ENCODE data around the gene LINC00237.

DNA sequence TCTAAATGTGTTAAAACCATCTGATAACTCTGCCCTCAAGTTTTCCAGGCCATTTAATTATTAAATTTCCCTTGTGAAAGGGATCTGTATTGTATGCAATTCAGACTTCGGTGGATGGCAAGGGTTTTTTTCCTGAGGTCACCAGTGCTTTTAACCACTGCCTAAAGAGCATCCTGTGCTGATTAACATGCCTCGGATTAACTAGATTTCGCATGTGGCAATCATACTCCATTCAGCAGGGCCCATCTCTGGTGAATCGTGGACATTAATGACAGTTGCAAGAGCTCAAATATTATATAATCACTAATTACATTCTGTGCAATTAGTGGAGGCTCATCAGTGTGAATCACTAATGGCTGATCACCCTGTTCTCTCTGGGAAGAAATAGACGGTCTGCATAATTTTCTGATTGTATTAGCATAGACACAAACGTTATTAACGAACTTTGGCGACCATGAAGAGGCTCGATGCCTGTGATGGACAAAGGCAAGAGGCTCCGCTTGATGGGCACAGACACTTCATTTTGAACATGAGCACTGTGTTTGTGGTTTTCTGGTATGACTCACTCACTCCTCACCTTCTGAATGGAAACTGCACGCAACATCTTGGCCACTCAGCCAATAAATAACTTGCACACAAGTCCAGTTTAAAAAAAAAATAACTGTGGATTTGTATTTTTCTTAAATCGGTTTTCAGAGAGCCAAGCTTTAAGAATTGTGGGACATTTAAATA, 31.4 kb downstream of the LINC00237 start:
- TF ChIP-seq POLR2A (IDR thresholded peaks at IDR 0.05) (no peak), EP300 (IDR thresholded peaks at IDR 0.05) (no peak)
- TF ChIP-seq, protein P1, sequence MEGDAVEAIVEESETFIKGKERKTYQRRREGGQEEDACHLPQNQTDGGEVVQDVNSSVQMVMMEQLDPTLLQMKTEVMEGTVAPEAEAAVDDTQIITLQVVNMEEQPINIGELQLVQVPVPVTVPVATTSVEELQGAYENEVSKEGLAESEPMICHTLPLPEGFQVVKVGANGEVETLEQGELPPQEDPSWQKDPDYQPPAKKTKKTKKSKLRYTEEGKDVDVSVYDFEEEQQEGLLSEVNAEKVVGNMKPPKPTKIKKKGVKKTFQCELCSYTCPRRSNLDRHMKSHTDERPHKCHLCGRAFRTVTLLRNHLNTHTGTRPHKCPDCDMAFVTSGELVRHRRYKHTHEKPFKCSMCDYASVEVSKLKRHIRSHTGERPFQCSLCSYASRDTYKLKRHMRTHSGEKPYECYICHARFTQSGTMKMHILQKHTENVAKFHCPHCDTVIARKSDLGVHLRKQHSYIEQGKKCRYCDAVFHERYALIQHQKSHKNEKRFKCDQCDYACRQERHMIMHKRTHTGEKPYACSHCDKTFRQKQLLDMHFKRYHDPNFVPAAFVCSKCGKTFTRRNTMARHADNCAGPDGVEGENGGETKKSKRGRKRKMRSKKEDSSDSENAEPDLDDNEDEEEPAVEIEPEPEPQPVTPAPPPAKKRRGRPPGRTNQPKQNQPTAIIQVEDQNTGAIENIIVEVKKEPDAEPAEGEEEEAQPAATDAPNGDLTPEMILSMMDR (IDR thresholded peaks at IDR 0.05), result no peak

All from ovary (tissue), 3 donors.